SW480 (cell line): ENCODE data around the gene SLC25A26.
A peak's percentile ranks its signal among the peaks of the same experiment; 100 is the strongest.

Experiments used
- DNase-seq: peaks from one replicate; pipeline ENCODE4 v3.0.0-alpha.2; 2016; ENCODE audit warnings: low spot score

The SLC25A26 gene

DNA sequence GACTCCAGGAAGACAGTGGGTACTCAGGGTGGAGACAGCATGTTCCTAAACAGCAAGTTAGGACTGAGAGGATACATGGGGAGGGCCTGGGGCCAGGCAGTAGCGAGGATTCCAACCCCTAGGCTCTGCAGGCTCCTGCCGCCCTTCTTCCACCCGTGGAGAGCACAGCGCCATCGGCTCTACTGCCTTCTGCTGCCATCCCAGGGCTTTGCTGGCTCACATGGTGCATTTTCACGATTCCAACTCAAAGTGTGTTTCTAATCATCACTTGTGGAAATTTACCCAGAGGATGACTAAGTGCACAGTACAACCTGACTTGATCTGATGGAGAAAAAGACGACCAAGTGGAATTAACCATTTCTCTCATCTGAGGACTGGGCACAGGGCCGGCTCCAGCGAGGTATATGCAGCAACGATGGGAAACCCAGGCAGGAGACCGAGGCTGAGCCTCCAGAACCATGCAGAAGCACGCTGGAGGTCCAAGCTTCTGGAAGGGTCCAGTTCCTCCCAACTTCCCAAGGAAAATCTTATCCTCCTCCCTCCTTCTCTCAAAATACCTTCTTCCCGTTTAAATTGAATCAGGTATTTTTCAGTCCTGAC is 175.5 kb downstream of the SLC25A26 start:
- no peak for DNase-seq

DNA sequence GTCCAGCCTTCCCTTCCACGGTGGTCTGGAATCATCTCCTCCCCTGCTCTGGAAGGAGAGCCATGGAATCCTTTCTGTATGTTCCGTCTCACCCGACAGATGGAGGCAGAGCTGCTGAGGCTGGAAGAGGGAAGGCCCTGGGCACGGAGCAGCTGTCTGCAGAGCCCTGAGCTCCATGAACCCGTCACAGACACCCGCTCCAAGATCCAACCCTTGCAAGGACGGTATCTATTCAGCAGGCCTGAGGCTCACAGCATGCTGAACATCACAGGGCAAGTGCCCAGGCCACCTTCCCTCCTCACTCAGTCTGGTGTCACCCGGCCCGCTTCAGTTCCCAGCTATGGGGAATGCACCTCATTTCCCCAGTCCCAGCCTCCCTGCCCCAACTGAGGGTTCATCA is 176.1 kb downstream of the SLC25A26 start:
- no peak for DNase-seq

DNA sequence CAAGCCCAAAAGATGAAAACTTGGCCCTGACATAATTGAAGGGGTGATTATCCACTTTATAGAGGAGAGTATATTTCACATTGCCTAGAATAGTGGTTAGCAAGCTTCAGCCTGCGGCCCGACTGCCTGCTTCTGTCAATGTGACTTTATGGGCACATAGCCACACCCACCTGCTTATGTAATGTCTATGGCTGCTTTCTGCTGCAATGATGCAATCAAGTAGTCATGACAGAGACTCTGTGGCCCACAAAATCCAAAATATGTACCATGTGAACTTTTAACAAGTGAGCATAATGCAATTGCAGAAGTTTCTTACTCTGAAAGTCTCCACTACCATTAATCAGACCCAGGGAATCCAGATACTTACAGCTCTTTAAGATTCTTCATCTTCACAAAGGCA is 176.9 kb downstream of the SLC25A26 start:
- DNase-seq: peak; percentile 9

DNA sequence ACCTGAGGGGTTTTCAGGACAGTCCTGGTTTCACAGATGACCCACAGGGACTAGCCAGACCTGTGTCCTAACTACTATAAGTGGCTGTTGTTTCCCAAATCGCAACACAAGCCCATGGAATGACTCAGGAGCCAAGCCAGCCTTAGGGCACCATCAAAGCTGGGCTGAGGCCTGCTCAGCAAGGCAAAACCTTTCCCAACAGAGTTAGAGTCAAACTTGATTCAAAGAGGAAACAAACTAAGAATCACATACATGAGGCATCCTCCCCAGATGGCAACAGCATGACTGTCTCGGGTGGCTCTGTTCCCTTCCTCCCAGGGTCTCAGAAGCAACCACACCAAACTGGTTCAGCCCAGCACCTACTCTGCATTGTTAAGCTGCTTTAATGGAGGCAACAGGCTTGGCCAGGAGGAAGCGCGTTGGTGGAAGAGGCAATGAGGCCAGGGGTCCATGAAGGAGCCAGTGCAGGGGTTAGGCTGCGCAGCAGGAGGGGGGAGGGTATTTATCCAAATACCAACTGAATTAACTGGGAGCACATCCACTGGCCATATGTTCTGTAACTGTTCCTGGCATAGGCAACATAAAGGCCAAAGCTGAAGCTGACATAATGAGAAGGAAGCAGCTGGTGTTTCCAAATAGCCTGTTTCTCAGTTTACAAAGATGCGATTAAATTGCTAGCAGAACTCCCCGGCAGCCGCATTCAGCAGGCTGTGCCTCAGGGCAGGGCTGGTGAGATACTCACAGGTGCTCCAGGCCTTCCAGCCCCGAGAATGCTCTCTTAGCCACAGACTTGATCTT is 177.6 kb downstream of the SLC25A26 start:
- DNase-seq: no peak

DNA sequence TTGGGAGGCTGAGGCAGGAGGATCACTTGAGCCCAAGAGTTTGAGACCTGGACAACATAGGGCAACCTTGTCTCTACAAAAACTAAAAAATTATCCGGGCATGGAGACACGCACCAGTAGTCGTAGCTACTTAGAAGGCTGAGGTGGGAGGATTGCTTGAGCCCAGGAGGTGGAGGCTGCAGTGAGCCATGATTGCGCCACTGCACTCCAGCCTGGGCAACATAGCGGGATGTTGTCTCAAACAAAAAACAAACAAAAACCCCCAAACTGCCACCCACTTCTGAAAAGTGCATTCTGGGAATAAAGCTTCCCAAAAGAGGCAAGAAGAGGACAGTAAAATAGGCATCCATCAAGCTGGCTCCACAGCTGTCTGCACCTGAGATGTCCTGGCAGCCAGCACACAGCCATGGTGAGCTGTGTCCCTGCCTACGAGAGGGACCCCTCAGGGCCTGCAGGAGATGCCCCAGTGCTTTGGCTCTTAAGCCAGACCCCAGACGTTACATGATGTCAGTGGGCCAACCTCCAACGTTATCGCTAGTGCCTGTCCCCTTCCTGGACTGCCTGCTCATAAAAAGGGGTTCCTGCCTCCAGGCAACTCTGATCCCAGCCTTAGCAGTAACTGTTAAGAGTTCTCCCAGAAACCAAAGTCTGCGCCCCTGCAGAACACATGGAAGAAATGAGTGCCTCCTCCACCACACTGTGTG is 178.9 kb downstream of the SLC25A26 start:
- DNase-seq: no peak

DNA sequence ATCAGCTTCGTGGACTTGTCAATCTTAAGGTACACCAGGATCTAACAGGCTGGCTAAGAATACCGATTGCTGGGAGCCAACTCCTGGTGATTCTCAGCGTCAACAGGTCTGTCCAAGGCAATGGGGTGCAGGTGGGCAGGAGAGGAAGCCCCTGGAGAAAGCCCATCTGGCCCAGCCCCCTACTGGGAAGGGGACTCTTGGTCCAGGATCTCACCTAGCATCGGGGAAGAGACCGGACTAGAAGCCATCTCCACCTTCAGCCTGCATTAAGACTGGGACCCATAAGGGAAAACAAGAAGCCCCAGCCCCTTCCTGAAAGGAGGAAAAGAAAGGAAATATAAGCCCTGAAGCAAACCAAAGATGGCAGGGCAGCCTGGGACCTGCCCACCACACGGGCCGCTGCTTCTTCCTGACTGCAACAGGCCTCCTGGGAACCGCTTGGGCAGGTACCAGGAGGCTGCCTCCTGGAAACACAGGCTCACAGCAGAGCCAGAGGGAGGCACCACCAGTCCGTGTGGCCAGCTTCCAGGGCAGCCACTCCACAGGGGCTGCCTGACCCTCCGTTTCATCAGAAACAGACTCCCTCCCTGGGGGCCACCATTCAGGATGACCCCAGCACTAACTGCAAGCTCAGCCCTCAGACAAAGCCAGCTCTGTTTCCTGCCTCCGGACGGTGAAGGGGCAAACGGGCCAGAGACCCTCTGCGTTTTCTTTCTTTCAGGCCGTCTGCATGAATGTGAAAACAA is 179.8 kb downstream of the SLC25A26 start:
- no peak for DNase-seq

DNA sequence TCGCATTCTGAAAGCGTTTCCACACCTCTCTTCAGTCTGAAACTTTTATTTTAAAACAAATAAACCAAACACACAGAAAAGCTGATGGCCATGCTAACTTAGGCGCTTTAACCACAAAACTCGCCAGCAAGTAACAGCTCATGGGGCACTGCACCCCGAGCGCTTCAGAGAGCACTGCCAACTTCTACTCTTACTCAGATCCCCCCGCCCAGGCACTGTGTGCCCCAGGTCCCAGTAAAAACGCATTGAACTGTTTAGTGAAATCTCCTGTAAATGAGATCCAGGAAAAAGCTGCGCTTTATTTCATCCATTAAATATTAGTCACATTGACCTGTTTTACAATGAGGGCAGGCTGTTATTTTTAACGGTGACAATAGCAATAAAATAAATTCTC is 180.4 kb downstream of the SLC25A26 start:
- no peak for DNase-seq

DNA sequence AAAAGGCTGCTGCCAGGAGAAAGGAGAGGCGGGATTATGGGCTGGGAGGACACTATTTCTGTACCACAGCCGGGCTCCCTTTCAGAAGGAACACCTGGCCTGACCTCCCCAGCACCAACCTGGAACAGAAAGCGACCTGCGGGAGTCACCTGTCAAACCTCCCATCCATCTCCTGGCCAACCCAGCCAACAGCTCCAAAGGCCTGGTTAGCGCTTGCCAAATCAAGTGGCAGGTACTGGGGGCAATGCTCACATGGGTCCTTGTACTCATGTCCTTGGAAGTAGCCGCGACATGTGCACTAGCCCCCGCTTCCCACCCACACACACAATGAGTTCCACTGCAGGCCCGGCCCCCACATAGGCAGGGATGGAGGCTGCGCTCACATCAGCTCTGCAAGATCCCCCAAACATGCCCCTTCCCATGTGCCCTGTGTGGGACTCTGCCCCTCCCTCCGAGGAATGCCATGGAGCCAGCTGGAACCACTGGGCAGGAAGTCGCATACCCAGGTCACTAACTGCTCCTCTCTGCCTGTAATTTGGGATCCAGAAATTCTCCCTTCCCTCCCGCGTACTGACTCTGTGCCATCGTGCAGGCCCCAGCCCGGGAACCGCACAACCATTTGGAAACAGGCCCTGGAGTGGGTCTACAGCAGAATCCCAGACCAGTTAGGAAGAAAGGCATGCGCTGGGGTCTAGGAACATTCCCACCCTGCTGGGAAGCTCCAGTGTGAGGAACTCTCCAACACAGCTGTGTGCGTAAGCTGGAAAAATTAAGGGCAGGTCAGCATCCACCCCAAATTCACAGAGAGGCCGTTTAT is 181.1 kb downstream of the SLC25A26 start:
- DNase-seq: no peak

DNA sequence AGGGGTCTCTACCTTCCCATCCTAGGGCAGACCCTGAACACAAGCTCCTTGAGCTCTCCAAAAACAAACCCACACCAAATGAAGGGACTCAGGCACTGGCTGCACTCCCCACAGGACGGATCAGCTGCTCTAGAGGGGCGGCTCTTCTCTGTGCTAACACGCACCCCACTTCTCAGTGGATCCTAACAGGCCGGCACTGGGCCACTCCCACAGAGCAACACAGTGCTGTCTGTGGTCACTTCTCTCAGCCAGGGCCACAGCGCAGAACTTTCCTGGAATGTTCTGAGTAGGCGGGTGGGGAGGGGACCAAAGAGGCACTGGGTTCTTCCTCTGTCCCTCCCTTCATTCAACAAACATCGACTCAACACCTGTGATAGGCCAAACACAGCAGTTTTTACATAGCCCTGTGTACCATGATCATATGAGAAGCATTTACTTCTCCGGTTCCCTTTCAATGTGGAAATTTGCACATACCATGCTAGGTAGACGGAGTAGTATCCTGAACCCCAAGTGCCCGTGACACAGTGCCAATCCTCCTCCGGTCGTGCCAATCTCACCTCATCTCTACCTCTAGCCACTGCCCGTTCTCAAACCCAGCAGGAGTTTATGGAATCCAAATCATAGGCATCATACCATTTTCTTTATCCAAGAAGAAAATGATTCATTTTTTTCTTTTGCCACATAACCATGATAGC is 181.9 kb downstream of the SLC25A26 start:
- peak; percentile 1 for DNase-seq

DNA sequence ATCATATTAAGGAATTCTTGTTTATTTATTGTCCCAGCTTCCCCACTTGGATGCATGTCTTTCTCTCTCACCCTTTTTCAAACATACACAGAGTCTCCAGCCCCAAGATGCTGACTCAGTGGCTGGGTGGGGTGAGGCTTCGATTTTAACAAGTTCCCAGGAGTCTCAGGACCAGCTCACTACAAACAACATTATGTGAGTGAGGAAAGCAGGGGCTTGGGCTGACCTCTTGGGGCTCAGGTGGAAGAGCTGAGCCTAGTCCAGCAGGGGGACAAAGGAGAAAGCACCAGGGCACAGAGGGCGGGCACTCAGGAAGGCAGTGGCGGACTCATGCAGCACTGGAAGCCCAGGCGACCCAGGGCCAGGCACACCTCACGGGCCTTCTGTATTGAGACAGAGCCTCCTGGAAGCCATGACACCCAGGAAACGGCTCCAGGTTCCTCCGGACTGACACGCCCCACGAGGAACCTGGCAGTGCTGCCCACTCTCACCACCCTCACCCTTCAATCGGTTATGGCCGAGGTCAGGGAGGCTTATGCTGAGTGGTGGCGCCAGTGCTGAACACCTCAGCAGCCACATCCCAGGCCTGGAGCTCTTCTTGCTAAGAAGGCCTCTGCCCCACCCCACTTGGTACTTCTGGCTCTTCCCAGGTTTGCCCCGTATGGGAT is 182.7 kb downstream of the SLC25A26 start:
- DNase-seq: no peak

DNA sequence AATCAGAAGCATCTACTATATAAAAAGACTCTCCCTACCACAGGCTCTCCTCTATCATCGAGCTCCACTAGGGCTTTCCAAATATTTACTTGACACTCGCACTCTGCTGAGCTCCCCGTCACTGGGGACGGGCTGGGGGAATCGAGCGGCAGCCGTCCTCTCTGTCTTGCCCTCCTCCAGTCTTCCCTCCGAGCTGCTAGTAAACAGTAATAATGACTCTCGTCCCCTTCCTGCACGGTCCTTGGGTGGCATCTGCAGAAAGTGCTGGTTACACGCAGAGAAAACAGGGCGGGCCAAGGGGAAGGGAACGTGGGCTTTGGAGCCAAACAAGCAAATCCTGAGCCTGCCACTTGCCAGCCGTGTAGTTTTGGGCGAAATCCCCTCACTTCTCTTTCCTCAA is 183.4 kb downstream of the SLC25A26 start:
- DNase-seq: no peak

DNA sequence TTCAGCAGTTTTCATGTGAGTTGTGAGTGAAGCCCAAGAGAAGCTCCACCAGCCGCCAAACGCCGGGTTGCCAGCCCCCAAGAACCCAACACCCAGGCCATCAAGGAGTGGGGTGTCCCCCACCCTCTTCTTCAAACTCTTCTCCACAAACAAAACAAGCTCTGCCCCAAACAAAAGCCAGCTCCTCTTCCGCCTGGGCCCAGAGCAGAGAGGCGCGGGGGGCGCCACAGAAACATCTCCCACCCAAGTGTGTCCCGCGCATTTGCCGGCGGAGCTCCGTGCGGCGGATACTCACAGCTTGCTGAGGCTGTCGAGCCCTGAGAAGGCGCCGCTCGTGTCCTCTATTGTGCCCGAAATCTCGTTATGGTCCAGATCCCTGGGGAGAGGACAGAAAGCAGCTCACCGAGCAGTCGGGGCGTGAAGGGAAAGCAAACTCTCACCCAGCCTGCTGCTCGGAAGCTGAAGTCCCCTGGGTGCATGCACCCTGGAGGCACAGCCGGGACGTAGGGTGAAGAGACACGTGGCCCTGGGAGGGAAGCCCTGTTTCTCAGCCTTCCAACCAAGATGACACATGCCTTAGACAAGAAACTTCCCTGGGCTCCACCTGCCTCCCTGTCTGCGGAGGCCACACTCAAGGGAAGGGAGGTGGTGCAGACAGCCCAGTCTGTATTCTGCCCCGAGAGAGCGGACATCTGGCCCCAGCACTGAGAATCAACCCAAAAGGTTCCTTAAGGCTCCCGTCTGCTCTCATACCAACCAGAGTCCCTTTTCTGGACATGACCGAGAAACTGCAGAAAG is 184.3 kb downstream of the SLC25A26 start:
- DNase-seq: no peak

DNA sequence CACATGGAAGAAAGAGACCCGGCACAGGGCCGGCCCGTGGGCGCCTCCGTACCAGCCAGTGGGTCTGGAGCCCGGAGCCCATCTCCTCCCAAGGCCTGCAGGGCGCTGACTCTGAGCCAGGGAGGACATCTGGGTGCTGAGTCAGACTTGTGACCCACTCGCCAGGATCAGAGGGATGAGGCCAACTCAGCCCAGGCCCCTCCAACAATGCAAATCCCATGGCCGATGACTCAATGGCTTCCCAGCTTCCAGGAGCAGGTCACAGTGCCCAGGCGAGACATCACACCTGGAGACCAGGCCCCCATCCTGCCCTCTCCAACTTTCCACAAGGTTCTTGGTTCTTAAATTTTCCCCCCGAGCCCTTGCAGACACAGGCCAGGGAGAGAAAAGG is 184.9 kb downstream of the SLC25A26 start:
- no peak for DNase-seq

DNA sequence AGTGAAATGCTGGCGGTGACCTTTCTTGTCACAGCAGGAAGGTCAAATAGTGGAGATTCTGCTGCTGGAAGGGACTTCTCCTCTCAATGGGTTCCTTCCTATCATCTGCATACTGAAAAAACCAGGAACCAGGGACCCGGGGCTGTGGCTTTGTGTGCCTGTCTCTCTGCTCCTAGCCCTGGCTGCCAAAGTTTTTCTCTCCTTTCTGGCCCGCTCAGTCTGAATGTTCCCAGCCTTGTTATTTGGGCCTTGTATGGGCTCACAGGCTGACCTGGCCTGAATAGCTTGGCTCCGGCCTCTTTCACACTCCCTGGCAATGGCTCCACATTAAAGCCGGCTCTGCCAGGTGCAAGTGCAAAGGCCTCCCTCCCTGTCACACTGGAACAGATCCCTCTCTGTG is 185.4 kb downstream of the SLC25A26 start:
- no peak for DNase-seq

DNA sequence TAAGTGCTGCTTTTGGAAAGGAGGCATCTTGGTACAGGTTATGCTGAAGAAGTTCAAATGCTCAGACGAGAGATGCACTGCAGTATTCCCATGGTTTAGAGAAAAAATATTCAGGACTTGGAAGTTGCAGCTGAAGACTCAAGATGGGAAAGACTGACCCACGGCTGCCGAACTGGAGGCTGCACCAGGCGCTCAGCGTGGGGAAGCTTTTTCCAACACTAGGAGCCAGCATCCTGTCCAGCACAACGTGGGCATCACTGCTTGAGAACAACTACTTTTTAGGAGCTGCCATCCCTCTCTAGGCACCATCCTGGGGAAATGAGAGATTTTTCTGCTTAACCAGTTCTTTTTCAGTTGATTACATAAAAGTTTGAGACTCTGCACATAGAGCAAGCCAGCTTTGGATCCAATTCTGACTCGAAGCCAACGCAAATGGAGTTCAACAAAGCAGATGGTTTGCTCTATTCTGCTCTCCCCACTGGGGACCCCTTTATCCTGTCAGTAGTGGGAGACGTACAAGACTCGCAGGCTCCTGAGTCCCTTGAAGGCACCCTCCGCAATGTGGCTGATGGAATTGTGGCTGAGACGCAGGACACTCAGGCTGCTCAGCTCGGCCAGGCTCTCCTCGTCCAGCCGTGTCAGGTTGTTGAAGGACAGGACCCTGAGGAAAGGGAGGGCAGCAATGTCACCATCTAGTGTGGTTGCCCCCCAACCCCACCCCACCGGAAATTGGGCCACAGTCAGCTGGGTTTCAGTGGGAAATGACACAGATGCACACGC is 186.2 kb downstream of the SLC25A26 start:
- DNase-seq: no peak

DNA sequence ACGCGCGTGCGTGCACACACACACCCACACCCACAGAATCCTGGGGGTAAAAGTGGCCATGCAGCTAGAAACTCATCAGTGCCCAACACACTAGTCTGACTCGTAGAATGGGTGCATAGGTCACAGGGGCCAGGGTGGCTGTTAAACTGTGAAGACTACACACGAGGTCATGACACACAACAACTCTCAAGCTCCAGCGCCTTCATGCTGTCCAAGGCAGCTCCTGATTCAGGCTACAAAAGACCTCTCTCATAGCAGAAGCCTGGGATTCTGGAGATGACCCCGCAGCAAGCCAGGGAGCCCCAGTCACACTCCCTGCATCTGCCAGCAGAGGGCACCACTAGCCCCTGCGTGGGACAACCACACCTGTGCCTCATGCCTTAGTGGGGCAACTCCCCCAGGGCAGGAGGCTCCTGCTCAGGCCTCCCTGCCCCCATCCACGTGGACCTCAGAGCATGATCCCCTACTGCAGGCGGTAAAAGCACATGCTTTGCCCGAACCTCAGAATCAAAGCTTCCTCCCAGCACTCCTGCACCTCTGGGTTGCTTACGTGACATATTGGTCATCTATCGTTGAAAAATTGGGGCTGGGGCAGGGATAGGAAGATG is 186.9 kb downstream of the SLC25A26 start:
- peak; percentile 28 for DNase-seq

DNA sequence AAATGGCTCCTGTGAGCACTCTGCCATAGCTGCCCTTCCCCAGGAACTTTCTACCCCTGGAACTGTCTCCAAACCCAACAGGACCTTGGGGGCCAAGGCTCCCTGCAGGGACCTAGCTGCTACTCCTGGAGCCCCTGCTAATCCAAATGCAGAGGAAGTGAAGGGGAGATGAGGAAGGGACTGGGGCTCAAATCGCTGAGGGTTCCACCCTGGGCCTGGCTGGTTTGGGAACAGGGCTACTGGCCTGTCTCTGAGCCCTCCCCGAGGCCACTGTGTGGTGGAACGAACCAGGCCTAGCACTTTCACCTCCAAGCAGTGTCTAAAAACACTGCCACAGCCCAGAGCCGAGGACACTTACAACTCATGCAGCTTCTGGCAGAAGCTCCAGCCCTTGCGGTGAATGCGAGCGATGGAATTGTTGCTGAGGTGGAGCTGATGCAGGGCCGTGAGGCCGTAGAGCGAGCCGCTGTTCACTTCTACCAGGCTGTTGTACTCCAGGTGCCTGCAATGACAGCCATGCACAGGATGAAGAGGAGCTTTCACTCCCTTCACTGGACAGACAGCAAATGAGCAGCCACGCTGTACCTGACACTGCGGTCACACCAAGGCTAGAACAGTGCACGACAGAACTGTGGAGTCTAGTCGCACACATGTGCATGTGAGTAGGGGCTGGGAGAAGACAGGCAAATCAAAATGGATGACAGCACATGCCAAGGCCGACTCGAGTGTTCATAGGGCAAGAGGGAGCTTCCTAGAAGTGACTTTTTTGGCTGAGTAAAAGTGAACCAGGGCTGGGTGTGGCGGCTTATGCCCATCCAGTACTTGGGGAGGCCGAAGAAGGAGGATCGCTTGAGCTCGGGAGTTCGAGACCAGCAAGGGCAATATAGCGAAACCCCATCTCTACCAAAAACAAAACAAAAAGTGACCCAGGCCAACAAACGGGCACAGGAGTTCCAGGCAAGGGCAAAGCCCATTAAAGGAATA is 189.3 kb downstream of the SLC25A26 start:
- no peak for DNase-seq
